Thoracic aorta (tissue), 2 donors: ENCODE measurements around the gene PCGF5. TPM values are rescaled to one million over a fixed set of nuclear protein-coding genes. Genes with fewer than 3 reads are reported as not detected.
"Not testable (repeated sequence)": the region's sequence is repeated elsewhere in the genome, so short reads cannot be mapped to it uniquely, and the experiment has no call there.

Source experiments
- ATAC-seq: fragments of 150-250 bp; one replicate; pipeline ENCODE4 v1.8.0; 2017; ENCODE audit warnings: low read depth; ENCODE audit not compliant: insufficient number of reproducible peaks, low FRiP score
- DNase-seq: peaks from one replicate; pipeline ENCODE4 v3.0.0-alpha.2; 2020; ENCODE audit warnings: low spot score
- H3K27ac ChIP-seq, 2 donors: fragments of 200-600 bp; sonication (generic); 1 replicate in 1 of 2; 2 replicates in 1 of 2; pipeline ENCODE4 v1.5.1; 2016; ENCODE audit warnings: mild to moderate bottlenecking in 2 of 2, moderate library complexity in 2 of 2
- H3K27me3 ChIP-seq: fragments of 200-600 bp; sonication (generic); replicated peaks from 2 replicates; pipeline ENCODE4 v1.6.0; 2016; ENCODE audit warnings: mild to moderate bottlenecking; ENCODE audit not compliant: insufficient read depth
- H3K36me3 ChIP-seq: fragments of 200-600 bp; sonication (generic); one replicate; pipeline ENCODE4 v1.5.1; 2016
- H3K4me1 ChIP-seq, 2 donors: fragments of 200-600 bp; sonication (generic); 1 replicate in 1 of 2; 2 replicates in 1 of 2; pipeline versions ENCODE4 v1.5.1 to v1.6.0; 2016; ENCODE audit warnings: low read depth in 2 of 2, mild to moderate bottlenecking in 1 of 2; ENCODE audit not compliant: control insufficient read depth in 1 of 2
- H3K4me3 ChIP-seq: fragments of 200-600 bp; sonication (generic); 2 replicates; pipeline ENCODE4 v1.5.1; 2016; ENCODE audit warnings: mild to moderate bottlenecking
- H3K9me3 ChIP-seq: fragments of 200-600 bp; sonication (generic); 2 replicates; pipeline ENCODE4 v1.5.1; 2016
- total RNA-seq, 2 donors: library from RNA; depleted of rRNA; stranded (reverse); fragments of >200 nt; gene quantifications; one replicate each; pipeline versions ENCODE4 v1.1.0 to v1.2.3, GENCODE V29; 2016
- TF ChIP-seq, protein P1 (sequence below): fragments of 200-600 bp; sonication (generic); IDR thresholded peaks from one replicate; pipeline ENCODE4 v1.5.1; 2019; ENCODE audit warnings: antibody characterized with exemption

The PCGF5 gene
- total RNA-seq, 2 donors from 2014 or later, result 111 to 175 TPM

DNA sequence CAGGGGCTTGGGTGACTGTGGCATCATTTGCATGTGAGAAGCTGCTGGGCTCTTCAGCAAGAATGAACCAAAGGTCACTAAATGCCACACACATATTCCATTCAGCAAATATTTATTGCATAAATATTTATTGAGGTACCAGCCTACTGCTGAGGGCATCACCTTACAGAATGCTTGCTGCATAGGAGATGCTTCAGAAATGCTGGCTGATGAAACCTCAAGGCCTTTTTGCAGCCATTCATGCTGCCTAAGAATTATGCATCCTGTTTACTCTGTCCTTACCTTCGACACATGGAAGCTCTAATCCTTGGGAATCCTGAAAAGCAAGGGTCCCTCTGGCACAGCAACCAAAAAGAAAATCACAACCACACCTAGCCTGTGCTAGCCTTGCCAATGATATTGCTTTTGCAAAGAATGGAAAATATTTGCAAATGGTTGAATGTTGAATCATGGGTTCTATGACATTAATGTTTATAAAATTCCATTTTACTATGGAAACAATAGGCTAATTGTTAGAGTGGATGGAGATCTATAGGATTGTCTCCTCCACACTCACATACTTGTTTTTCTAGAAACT, 79.6 kb downstream of the PCGF5 start:
- Histone ChIP-seq H3K4me3 (no peak overlapping the region), H3K27ac (no peak overlapping the region), H3K4me1 (peaks cover 0 to 7% of the 10 kb centered on the region in 2 donors), H3K36me3 (no peaks in the 10 kb centered on the region), H3K27me3 (no peaks in the 10 kb centered on the region), H3K9me3 (no peaks in the 10 kb centered on the region)
- TF ChIP-seq, protein P1, sequence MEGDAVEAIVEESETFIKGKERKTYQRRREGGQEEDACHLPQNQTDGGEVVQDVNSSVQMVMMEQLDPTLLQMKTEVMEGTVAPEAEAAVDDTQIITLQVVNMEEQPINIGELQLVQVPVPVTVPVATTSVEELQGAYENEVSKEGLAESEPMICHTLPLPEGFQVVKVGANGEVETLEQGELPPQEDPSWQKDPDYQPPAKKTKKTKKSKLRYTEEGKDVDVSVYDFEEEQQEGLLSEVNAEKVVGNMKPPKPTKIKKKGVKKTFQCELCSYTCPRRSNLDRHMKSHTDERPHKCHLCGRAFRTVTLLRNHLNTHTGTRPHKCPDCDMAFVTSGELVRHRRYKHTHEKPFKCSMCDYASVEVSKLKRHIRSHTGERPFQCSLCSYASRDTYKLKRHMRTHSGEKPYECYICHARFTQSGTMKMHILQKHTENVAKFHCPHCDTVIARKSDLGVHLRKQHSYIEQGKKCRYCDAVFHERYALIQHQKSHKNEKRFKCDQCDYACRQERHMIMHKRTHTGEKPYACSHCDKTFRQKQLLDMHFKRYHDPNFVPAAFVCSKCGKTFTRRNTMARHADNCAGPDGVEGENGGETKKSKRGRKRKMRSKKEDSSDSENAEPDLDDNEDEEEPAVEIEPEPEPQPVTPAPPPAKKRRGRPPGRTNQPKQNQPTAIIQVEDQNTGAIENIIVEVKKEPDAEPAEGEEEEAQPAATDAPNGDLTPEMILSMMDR, result no peak
- no peak for ATAC-seq
- no peak for DNase-seq

DNA sequence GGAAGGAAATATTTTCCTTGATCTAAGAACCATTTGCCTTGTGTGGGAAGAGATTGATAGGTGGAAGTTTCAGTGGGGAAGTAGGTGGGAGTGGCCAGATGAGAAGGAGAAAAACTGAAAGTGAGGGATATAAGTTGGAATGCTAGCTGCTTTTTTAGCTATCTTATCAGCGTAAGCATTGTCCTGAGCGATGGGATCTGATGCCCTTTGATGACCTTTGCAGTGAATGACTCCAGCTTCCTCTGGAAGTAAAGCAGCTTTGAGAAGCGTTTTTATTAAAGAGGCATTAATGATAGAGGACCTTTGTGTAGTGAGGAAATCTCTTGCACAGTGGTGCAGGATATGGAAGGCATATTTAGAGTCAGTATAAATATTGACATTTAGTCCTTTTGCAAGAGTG, 82.5 kb downstream of the PCGF5 start:
- not testable (repeated sequence) for H3K9me3 ChIP-seq, H3K27ac ChIP-seq, ATAC-seq, H3K4me1 ChIP-seq, DNase-seq, H3K36me3 ChIP-seq, H3K27me3 ChIP-seq, H3K4me3 ChIP-seq

DNA sequence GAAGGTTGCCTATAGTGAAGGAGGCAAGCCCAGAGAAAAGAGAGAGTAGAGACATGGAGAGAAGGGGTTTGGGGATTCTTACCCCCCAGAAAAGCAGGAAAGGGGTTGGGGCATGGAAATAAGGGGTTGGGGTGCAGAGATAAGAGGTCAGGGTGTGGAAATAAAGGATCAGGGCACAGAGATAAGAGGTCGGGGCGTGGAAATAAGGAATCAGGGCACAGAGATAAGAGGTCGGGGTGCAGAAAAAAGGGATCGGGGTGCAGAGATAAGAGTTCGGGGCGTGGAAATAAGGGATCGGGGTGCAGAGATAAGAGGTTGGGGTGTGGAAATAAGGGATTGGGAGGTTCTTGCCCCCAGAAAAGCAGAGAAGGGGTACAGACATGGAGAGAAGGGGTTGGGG, 85.5 kb downstream of the PCGF5 start:
- not testable (repeated sequence) for ATAC-seq, H3K9me3 ChIP-seq, H3K4me3 ChIP-seq, H3K4me1 ChIP-seq, DNase-seq, H3K36me3 ChIP-seq, H3K27me3 ChIP-seq, H3K27ac ChIP-seq

DNA sequence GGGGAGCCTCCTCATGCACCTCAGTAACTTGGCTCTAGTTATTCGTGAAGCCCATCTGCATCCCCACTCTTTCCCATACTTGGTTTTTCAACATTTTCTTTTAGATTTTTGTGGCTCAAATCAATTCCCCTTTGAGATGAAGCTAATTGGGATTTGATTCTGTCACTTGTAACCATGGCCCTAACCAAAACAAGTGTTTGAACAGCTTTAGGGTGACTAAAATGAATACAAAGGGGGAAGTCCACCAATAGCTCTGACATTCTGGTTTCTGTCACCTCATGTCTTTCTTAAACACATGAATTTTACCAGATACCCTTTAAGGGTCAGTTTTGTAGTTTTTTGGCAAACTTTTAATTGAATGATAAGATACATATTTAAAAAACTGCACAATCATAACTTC, 87.0 kb downstream of the PCGF5 start:
- H3K9me3 ChIP-seq, result no peaks in the 10 kb centered on the region
- TF ChIP-seq, protein P1, result no peak
- no peaks in the 10 kb centered on the region for H3K36me3 ChIP-seq
- no peak for DNase-seq
- no peak for ATAC-seq
- H3K27me3 ChIP-seq, result no peaks in the 10 kb centered on the region
- no peak overlapping the region for H3K27ac ChIP-seq
- no peak overlapping the region for H3K4me3 ChIP-seq
- H3K4me1 ChIP-seq, result no peaks in the 10 kb centered on the region

DNA sequence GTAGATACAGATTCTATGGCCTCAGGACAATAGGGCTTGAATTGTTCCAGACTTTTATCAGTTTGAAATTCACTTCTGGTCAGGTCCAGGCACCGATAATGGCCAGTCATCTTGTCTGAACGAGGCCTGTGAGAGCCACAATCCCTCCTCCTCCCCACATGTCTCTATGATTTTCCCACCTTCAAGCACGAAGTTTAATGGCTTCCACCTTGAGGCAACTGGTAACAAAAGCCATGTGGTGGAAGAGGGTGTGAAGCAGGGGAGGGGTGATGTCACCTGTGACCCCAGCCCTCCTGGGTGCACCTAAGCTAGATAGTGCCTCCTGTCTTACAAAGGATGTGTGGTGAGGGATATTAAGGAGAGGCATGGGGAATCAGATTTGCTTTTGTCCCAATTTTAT, 89.2 kb downstream of the PCGF5 start:
- no peaks in the 10 kb centered on the region for H3K4me1 ChIP-seq
- TF ChIP-seq, protein P1, result no peak
- no peak overlapping the region for H3K4me3 ChIP-seq
- no peaks in the 10 kb centered on the region for H3K9me3 ChIP-seq
- H3K36me3 ChIP-seq, result no peaks in the 10 kb centered on the region
- DNase-seq (no peak), ATAC-seq (no peak)
- H3K27ac ChIP-seq, result no peak overlapping the region
- no peaks in the 10 kb centered on the region for H3K27me3 ChIP-seq

DNA sequence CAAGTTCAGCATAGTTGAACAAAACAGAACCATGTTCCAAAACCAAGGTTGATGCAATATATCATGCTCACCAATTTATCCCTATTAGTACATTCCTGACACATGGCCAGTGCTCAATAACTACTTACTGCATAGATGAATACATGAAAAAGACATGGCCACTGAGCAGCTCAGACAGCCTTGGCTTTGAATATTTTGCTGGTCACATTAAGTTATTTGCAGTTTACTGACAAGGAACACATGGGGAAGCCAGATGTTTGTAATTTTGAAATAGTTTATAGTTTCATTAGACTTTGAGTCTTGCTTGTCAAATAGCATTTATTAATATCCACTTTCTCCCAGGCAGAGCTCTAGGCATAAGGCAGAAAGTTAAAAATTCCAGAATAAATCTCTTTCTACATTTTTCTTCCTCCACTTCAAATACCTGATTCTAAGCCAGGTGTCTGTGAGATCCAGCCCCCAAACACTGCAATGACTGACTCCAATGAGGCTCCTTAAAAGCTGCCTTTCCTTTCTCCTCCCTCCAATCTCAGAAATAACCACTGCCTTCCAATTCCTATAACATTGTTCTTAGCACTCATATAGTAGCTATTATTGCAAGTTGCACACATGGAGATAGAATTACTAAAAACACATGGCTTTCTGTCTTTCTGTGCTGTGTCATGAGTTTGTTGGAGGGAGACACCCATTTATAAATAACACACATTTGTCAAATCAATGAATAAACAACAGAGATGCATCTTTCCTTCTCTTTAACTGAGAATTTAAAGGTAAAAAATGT, 91.3 kb downstream of the PCGF5 start:
- Histone ChIP-seq H3K27me3 (no peaks in the 10 kb centered on the region), H3K36me3 (no peaks in the 10 kb centered on the region), H3K27ac (no peak overlapping the region), H3K4me3 (no peak overlapping the region), H3K4me1 (no peaks in the 10 kb centered on the region), H3K9me3 (no peaks in the 10 kb centered on the region)
- no peak for ATAC-seq
- TF ChIP-seq, protein P1, result no peak
- DNase-seq, result no peak
